Measurements from ENCODE around the gene DNAH10. TPM values are rescaled to one million over a fixed set of nuclear protein-coding genes. Genes with fewer than 3 reads are reported as not detected.

The DNAH10 gene
- total RNA-seq, 2 experiments from 2014 or later = 0.18 TPM

DNA sequence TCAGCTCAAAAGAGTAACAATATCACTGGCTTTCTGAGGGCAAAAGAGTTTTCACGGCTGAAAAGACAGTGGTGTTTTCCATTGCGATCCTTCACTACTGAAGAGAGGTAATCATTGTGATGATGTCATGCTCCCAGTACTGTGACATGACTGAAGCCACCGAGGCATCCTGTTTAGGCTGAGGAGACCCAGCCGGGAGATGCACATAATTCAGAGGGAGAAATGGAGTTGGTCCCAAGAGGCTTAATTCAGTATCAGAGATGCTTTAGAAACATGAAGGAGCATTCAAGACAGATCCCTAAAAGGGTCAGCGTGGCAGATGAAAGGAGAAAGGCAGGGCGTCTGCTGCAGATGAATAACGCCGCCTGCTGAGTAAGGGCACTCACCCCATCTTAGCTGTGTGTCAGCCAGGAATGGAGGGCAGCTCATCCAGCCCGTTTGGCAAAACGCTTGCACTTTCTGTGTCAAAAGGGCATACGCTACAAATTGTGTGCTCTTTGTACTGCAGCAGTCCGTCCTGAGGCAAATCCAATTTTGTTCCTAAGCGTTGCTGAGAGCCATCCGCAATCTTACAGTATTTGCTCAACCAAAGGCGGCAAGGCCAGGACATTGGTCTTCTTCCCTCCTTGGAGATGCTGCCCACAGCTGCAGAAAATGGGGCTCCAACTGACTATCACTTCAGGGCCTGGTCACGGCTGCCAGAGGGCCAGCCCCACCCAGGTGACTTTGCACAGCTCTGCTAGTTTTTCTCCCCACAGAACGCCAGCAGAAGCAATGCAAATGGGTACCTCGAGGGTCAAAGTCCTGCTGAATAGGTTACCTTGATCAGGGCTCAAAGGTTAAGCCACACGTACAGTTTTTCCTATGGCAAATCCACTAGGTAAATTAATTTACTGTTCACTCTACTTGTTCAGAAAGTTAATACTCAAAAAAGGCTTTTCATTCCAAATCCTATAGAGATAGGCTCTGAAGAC lies 187.0 kb downstream of the DNAH10 start:
- CTCF ChIA-PET = no interaction called here
- no peak overlapping the region for H3K4me3 Mint-ChIP-seq
- ATAC-seq (no peak), DNase-seq (no peak)
- no peak overlapping the region for H3K27ac Mint-ChIP-seq
- no peaks in the 10 kb centered on the region for H3K9me3 Mint-ChIP-seq (ENCODE audit: insufficient read depth)
- H3K4me1 Mint-ChIP-seq (ENCODE audit: low read depth) = no peaks in the 10 kb centered on the region
- POLR2A ChIA-PET = no interaction called here
- no peaks in the 10 kb centered on the region for H3K27me3 Mint-ChIP-seq (ENCODE audit: low read depth)
- no peaks in the 10 kb centered on the region for H3K36me3 Mint-ChIP-seq (ENCODE audit: low read depth)

DNA sequence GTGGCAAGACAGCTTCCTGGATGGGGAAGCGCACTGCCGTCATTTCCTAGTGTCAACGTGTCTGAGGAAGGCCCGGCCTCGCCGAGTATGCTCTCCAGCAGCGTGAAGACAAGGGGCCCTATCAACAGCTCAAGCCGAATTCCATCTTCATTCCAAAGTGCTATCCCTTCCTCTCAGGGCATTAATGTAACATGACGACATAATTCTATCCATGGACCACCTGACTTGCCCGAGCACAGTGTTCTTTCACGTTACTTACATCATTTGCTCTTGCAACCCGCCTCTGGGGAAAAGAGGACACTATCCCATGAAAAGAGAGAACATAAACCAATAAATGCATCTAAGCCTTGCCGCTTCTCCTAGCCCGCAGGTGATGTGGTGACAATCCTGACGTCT lies 187.7 kb downstream of the DNAH10 start:
- Mint-ChIP-seq H3K9me3 (ENCODE audit: insufficient read depth) (no peaks in the 10 kb centered on the region), H3K4me1 (ENCODE audit: low read depth) (no peaks in the 10 kb centered on the region), H3K36me3 (ENCODE audit: low read depth) (no peaks in the 10 kb centered on the region), H3K27me3 (ENCODE audit: low read depth) (no peaks in the 10 kb centered on the region), H3K4me3 (no peak overlapping the region), H3K27ac (no peak overlapping the region)
- ATAC-seq (no peak), DNase-seq (no peak)
- ChIA-PET POLR2A (no interaction called here), CTCF (no interaction called here)

DNA sequence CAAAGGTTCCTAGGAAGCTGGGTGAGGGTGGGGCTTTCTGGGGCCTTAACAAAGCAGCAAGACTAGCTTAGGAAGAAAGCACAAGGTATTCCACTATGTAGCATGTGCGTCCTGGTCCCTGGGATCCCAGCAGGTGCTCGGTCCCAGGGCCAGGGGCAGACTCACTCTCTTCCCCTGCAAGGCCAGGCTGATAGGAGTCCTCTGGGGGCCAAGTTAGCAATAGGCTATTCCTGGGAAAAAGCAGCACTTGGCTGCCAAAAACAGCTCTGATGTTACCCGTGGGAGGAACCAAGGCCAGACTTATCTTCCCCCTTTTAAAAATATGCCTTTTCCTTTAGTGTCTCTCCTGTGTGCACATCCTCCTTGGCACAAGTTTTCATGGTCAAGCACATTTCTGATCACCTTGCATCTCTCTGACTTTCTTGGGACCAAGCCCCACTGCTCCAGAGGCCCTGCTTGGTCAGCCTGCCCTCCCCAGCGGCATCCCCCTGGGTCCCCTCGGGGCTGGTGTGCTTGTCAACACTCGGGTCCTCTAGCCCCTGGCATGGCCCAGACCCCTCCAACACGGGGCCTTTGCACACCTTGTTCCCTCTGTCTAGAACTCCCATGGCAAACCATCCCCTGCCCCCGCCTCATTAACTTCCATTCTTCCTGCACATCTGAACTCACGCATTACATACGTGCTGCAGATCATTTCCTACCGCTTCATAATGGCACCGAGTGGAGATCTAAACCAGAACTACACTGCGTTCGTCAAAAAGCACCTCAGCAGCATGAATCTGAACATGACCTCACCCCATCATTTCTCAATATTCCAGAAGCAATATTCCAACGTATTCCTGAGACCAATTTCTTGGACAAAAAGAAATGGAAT lies 188.6 kb downstream of the DNAH10 start:
- Mint-ChIP-seq H3K9me3 (ENCODE audit: insufficient read depth) (no peaks in the 10 kb centered on the region), H3K27me3 (ENCODE audit: low read depth) (no peaks in the 10 kb centered on the region), H3K4me1 (ENCODE audit: low read depth) (no peaks in the 10 kb centered on the region), H3K27ac (no peak overlapping the region), H3K36me3 (ENCODE audit: low read depth) (no peaks in the 10 kb centered on the region), H3K4me3 (no peak overlapping the region)
- ChIA-PET CTCF (interaction anchor here (2.4 kb wide), 1 partner anchor 11 kb away, joined by 7 read pairs; no protein-coding TSS in a partner anchor), POLR2A (no interaction called here)
- no peak for ATAC-seq
- DNase-seq = no peak

- Mint-ChIP-seq H3K4me1 (ENCODE audit: low read depth) (no peaks in the 10 kb centered on the region), H3K27ac (no peak overlapping the region), H3K4me3 (no peak overlapping the region), H3K36me3 (ENCODE audit: low read depth) (no peaks in the 10 kb centered on the region), H3K27me3 (ENCODE audit: low read depth) (no peaks in the 10 kb centered on the region), H3K9me3 (ENCODE audit: insufficient read depth) (no peaks in the 10 kb centered on the region)
- ChIA-PET POLR2A (no interaction called here), CTCF (interaction anchor here (2.4 kb wide), 1 partner anchor 10 kb away, joined by 7 read pairs; no protein-coding TSS in a partner anchor)
- DNase-seq (no peak), ATAC-seq (no peak)
Measured at GRCh38 chr12:123951467-123951866, 189.4 kb downstream of the DNAH10 start.

- H3K4me3 Mint-ChIP-seq = no peak overlapping the region
- no peaks in the 10 kb centered on the region for H3K4me1 Mint-ChIP-seq (ENCODE audit: low read depth)
- no peaks in the 10 kb centered on the region for H3K27me3 Mint-ChIP-seq (ENCODE audit: low read depth)
- H3K27ac Mint-ChIP-seq = no peak overlapping the region
- H3K36me3 Mint-ChIP-seq (ENCODE audit: low read depth) = no peaks in the 10 kb centered on the region
- DNase-seq (no peak), ATAC-seq (no peak)
- ChIA-PET POLR2A (no interaction called here), CTCF (interaction anchor here (2.4 kb wide), 1 partner anchor 9 kb away, joined by 7 read pairs; no protein-coding TSS in a partner anchor)
- H3K9me3 Mint-ChIP-seq (ENCODE audit: insufficient read depth) = no peaks in the 10 kb centered on the region
Measured at GRCh38 chr12:123952037-123952436, 189.9 kb downstream of the DNAH10 start.

- Mint-ChIP-seq H3K36me3 (ENCODE audit: low read depth) (no peaks in the 10 kb centered on the region), H3K27me3 (ENCODE audit: low read depth) (no peaks in the 10 kb centered on the region), H3K4me3 (no peak overlapping the region), H3K4me1 (ENCODE audit: low read depth) (no peaks in the 10 kb centered on the region), H3K9me3 (ENCODE audit: insufficient read depth) (no peaks in the 10 kb centered on the region), H3K27ac (no peak overlapping the region)
- ChIA-PET POLR2A (no interaction called here), CTCF (interaction anchor here (1.1 kb wide), 1 partner anchor 16 kb away, joined by 3 read pairs; no protein-coding TSS in a partner anchor)
- DNase-seq (no peak), ATAC-seq (no peak)
Measured at GRCh38 chr12:123954647-123955350, 192.7 kb downstream of the DNAH10 start.

DNA sequence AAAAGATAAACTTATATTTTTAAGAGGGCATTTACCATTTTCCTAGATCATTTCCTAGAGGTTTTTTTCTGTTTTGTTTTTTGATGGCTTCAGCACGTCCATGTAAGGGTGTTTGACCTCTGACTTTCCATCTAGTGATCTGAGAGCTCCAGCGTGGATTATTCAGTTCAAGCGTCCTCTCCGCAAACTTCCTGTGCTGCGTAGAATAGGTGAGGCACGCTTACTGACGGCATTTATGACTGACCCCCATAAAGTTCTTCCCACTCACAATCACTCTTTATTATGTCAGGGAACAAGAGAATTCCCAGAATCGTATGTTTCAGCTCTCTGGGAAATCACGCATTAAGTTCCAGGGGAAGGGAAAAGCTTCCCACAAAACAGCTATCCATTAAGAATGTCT lies 194.1 kb downstream of the DNAH10 start:
- no peaks in the 10 kb centered on the region for H3K4me1 Mint-ChIP-seq (ENCODE audit: low read depth)
- POLR2A ChIA-PET = no interaction called here

GRCh38 chr12:123957196-123957595 lies 195.1 kb downstream of the DNAH10 start:
- no peak for ATAC-seq
- DNase-seq = no peak
- Mint-ChIP-seq H3K27me3 (ENCODE audit: low read depth) (no peaks in the 10 kb centered on the region), H3K36me3 (ENCODE audit: low read depth) (no peaks in the 10 kb centered on the region), H3K9me3 (ENCODE audit: insufficient read depth) (no peaks in the 10 kb centered on the region), H3K27ac (no peak overlapping the region), H3K4me1 (ENCODE audit: low read depth) (no peaks in the 10 kb centered on the region), H3K4me3 (no peak overlapping the region)
- POLR2A ChIA-PET = interaction anchor here (0.6 kb wide), 1 partner anchor 47 kb away, joined by 3 read pairs; no protein-coding TSS in a partner anchor
- CTCF ChIA-PET = no interaction called here

More for the DNA sequence above, 194.1 kb downstream of the DNAH10 start:
- H3K27ac Mint-ChIP-seq = no peak overlapping the region
- no peaks in the 10 kb centered on the region for H3K36me3 Mint-ChIP-seq (ENCODE audit: low read depth)
- ATAC-seq (no peak), DNase-seq (no peak)
- CTCF ChIA-PET = no interaction called here
- no peaks in the 10 kb centered on the region for H3K27me3 Mint-ChIP-seq (ENCODE audit: low read depth)
- H3K4me3 Mint-ChIP-seq = no peak overlapping the region
- no peaks in the 10 kb centered on the region for H3K9me3 Mint-ChIP-seq (ENCODE audit: insufficient read depth)

GRCh38 chr12:123958462-123958861 lies 196.4 kb downstream of the DNAH10 start:
- H3K9me3 Mint-ChIP-seq (ENCODE audit: insufficient read depth) = no peaks in the 10 kb centered on the region
- H3K36me3 Mint-ChIP-seq (ENCODE audit: low read depth) = no peaks in the 10 kb centered on the region
- H3K4me1 Mint-ChIP-seq (ENCODE audit: low read depth) = no peaks in the 10 kb centered on the region
- DNase-seq (no peak), ATAC-seq (no peak)
- H3K4me3 Mint-ChIP-seq = no peak overlapping the region
- H3K27me3 Mint-ChIP-seq (ENCODE audit: low read depth) = no peaks in the 10 kb centered on the region
- CTCF ChIA-PET = interaction anchor here (1.1 kb wide), 1 partner anchor 53 kb away, joined by 3 read pairs; no protein-coding TSS in a partner anchor
- POLR2A ChIA-PET = no interaction called here
- H3K27ac Mint-ChIP-seq = no peak overlapping the region

GRCh38 chr12:123958876-123959275 lies 196.8 kb downstream of the DNAH10 start:
- DNase-seq (no peak), ATAC-seq (no peak)
- no peaks in the 10 kb centered on the region for H3K27me3 Mint-ChIP-seq (ENCODE audit: low read depth)
- H3K27ac Mint-ChIP-seq = no peak overlapping the region
- CTCF ChIA-PET = interaction anchor here (1.1 kb wide), 1 partner anchor 54 kb away, joined by 3 read pairs; no protein-coding TSS in a partner anchor
- no peaks in the 10 kb centered on the region for H3K4me1 Mint-ChIP-seq (ENCODE audit: low read depth)
- POLR2A ChIA-PET = no interaction called here
- no peak overlapping the region for H3K4me3 Mint-ChIP-seq
- H3K36me3 Mint-ChIP-seq (ENCODE audit: low read depth) = no peaks in the 10 kb centered on the region
- no peaks in the 10 kb centered on the region for H3K9me3 Mint-ChIP-seq (ENCODE audit: insufficient read depth)

DNA sequence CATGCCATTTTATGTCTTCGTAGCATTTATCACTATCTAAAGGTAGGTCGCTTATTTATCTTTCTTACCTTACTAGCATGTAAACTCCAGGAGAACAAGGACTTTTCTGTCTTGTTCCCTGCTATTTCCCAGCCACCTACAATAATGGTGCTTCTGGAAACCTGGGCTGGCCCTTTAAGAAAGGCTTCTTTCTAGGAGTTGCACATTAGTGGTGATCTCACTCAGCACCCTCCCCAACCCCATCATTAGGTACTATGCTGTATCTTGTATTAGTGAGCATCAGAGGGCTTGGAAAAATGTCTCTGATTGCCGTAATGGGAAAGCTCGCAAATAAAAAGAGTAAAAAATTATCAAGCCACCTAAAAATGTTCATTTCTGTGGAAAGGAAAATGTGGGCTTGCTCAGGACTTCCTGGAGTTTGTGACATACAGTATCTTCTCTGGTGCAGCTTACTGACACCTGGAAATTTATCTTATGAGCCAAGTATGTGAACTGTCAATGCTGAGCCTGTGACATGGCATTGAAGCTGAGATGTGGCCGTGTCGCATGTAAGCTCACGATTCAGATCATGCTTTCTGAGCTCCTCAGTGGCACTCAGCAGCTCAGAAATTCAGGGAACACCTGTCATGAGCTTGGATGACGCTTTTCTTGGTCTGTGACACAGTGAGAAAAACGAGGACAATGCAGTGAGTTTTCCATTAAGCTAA lies 198.1 kb downstream of the DNAH10 start:
- H3K9me3 Mint-ChIP-seq (ENCODE audit: insufficient read depth) = no peaks in the 10 kb centered on the region
- no peaks in the 10 kb centered on the region for H3K27me3 Mint-ChIP-seq (ENCODE audit: low read depth)
- no peaks in the 10 kb centered on the region for H3K4me1 Mint-ChIP-seq (ENCODE audit: low read depth)
- ATAC-seq (no peak), DNase-seq (no peak)
- no peak overlapping the region for H3K4me3 Mint-ChIP-seq
- H3K27ac Mint-ChIP-seq = no peak overlapping the region
- POLR2A ChIA-PET = interaction anchor here (0.7 kb wide), 1 partner anchor 233 kb away, joined by 3 read pairs; no protein-coding TSS in a partner anchor
- CTCF ChIA-PET = interaction anchor here (1.4 to 2.0 kb wide), 2 partner anchors 8 to 21 kb away, joined by 3 to 7 read pairs; no protein-coding TSS in a partner anchor
- H3K36me3 Mint-ChIP-seq (ENCODE audit: low read depth) = no peaks in the 10 kb centered on the region
